ENCODE results near the gene CEACAM6.

CEACAM6 gene

GRCh38 chr19:41714598-41714997 is 40.7 kb upstream of the CEACAM6 start:
- Histone ChIP-seq H2AFZ (ENCODE audit: low read depth) (no peak overlapping the region), H3K27me3 (ENCODE audit: insufficient read depth, low read depth) (peaks cover 89% of the 10 kb centered on the region)

GRCh38 chr19:41718761-41719160 is 36.6 kb upstream of the CEACAM6 start:
- Histone ChIP-seq H3K79me2 (ENCODE audit: insufficient read depth, low read depth) (no peaks in the 10 kb centered on the region), H3K9ac (no peak overlapping the region), H2AFZ (ENCODE audit: low read depth) (no peak overlapping the region), H4K20me1 (ENCODE audit: insufficient read depth) (no peaks in the 10 kb centered on the region), H3K27me3 (ENCODE audit: insufficient read depth, low read depth) (peaks cover 81% of the 10 kb centered on the region), H3K4me3 (IDR thresholded peaks at IDR 0.05; ENCODE audit: insufficient read depth, low read depth, low read length) (no peak overlapping the region), H3K27ac (no peak overlapping the region), H3K4me2 (no peak overlapping the region), H3K36me3 (ENCODE audit: insufficient read depth) (no peaks in the 10 kb centered on the region), H3K4me1 (ENCODE audit: low read depth, poor library complexity, severe bottlenecking) (no peaks in the 10 kb centered on the region)
- no peak for TF ChIP-seq CTCF (conservative IDR thresholded peaks at IDR 0.05; ENCODE audit: low read depth, low read length)

More at GRCh38 chr19:41714598-41714997, 40.7 kb upstream of the CEACAM6 start:
- Histone ChIP-seq H4K20me1 (ENCODE audit: insufficient read depth) (no peaks in the 10 kb centered on the region), H3K9ac (no peak overlapping the region), H3K4me3 (IDR thresholded peaks at IDR 0.05; ENCODE audit: insufficient read depth, low read depth, low read length) (no peak overlapping the region), H3K4me2 (no peak overlapping the region), H3K27ac (no peak overlapping the region), H3K4me1 (ENCODE audit: low read depth, poor library complexity, severe bottlenecking) (no peaks in the 10 kb centered on the region), H3K79me2 (ENCODE audit: insufficient read depth, low read depth) (no peaks in the 10 kb centered on the region), H3K36me3 (ENCODE audit: insufficient read depth) (no peaks in the 10 kb centered on the region)
- no peak for TF ChIP-seq CTCF (conservative IDR thresholded peaks at IDR 0.05; ENCODE audit: low read depth, low read length)

- TF ChIP-seq CTCF (conservative IDR thresholded peaks at IDR 0.05; ENCODE audit: low read depth, low read length): no peak
- Histone ChIP-seq H2AFZ (ENCODE audit: low read depth) (no peak overlapping the region), H3K27me3 (ENCODE audit: insufficient read depth, low read depth) (peaks cover 84% of the 10 kb centered on the region)
Measured at GRCh38 chr19:41720103-41720502, 35.2 kb upstream of the CEACAM6 start.

GRCh38 chr19:41726493-41726892 is 28.8 kb upstream of the CEACAM6 start:
- Histone ChIP-seq H3K79me2 (ENCODE audit: insufficient read depth, low read depth) (no peaks in the 10 kb centered on the region), H2AFZ (ENCODE audit: low read depth) (no peak overlapping the region), H3K27ac (no peak overlapping the region), H3K27me3 (ENCODE audit: insufficient read depth, low read depth) (peaks cover 58% of the 10 kb centered on the region; the same call in 1 of the 2 replicates), H3K4me2 (no peak overlapping the region), H4K20me1 (ENCODE audit: insufficient read depth) (no peaks in the 10 kb centered on the region), H3K4me3 (IDR thresholded peaks at IDR 0.05; ENCODE audit: insufficient read depth, low read depth, low read length) (no peak overlapping the region), H3K9ac (no peak overlapping the region), H3K36me3 (ENCODE audit: insufficient read depth) (no peaks in the 10 kb centered on the region), H3K4me1 (ENCODE audit: low read depth, poor library complexity, severe bottlenecking) (no peaks in the 10 kb centered on the region)
- no peak for TF ChIP-seq CTCF (conservative IDR thresholded peaks at IDR 0.05; ENCODE audit: low read depth, low read length)

More at GRCh38 chr19:41720103-41720502, 35.2 kb upstream of the CEACAM6 start:
- H3K27ac ChIP-seq: no peak overlapping the region
- H3K36me3 ChIP-seq (ENCODE audit: insufficient read depth): no peaks in the 10 kb centered on the region
- H3K4me1 ChIP-seq (ENCODE audit: low read depth, poor library complexity, severe bottlenecking): no peaks in the 10 kb centered on the region
- H3K4me3 ChIP-seq (IDR thresholded peaks at IDR 0.05; ENCODE audit: insufficient read depth, low read depth, low read length): no peak overlapping the region
- no peak overlapping the region for H3K9ac ChIP-seq
- no peaks in the 10 kb centered on the region for H3K79me2 ChIP-seq (ENCODE audit: insufficient read depth, low read depth)
- no peaks in the 10 kb centered on the region for H4K20me1 ChIP-seq (ENCODE audit: insufficient read depth)
- H3K4me2 ChIP-seq: no peak overlapping the region

Measured in KMS-11 (cell line).